ENCODE data around the gene COASY.
"Not testable (repeated sequence)": the region's sequence is repeated elsewhere in the genome, so short reads cannot be mapped to it uniquely, and the experiment has no call there.

The COASY gene

DNA sequence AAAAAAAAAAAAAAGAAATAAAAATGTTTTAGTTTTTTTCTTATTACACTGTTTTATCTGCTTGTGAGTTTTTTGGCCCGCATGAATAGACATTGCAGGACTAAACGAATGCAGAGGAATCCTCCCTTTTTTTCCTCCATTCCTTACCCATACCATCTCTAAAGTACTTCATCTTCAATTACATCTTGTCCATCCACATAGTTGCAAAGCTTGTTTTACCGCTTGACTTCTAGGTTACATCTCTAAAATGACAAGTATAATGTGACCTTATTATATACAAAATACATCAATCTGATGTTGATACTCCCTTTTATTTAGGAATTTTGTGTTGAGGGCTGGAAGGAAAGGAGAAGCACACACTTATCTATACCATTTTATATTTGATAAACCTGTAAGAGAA, 34.4 kb downstream of the COASY start:
- in situ Hi-C loops (cut with MboI; ENCODE audit: low pct_unique_long_range_greater_than_20kb, low sequenced_read_pairs): loop anchor here (25.0 kb wide), 1 partner anchor 341 kb away; no protein-coding TSS in a partner anchor
- DNase-seq: no peak

DNA sequence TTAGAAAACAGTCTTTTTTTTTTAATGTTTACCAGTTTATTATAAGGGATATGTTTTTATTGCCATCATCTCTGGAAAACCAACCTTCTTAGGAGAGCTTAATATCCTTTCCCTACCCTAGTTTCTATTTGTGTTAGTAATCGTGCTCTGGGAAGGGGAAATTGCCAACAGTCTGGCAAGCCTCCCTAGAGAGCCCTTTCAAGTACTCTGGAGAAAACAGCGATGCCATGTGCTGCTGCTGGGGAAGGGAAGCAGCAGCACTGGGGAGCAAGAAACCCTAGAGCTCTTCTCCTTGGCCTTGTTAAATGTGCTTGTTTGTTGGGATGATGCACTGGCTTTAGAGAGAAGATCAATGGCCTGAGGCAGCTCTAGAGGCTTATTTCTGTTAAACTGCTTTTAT, 37.0 kb downstream of the COASY start:
- DNase-seq: no peak
- in situ Hi-C loops (cut with MboI; ENCODE audit: low pct_unique_long_range_greater_than_20kb, low sequenced_read_pairs): loop anchor here (25.0 kb wide), 1 partner anchor 338 kb away; no protein-coding TSS in a partner anchor

- DNase-seq: no peak
- in situ Hi-C loops (cut with MboI; ENCODE audit: low pct_unique_long_range_greater_than_20kb, low sequenced_read_pairs): no loop called here
Measured at GRCh38 chr17:42603318-42603717, 41.4 kb downstream of the COASY start.

- DNase-seq: no peak
- in situ Hi-C loops (cut with MboI; ENCODE audit: low pct_unique_long_range_greater_than_20kb, low sequenced_read_pairs): no loop called here
Measured at GRCh38 chr17:42607769-42608168, 45.8 kb downstream of the COASY start.

DNA sequence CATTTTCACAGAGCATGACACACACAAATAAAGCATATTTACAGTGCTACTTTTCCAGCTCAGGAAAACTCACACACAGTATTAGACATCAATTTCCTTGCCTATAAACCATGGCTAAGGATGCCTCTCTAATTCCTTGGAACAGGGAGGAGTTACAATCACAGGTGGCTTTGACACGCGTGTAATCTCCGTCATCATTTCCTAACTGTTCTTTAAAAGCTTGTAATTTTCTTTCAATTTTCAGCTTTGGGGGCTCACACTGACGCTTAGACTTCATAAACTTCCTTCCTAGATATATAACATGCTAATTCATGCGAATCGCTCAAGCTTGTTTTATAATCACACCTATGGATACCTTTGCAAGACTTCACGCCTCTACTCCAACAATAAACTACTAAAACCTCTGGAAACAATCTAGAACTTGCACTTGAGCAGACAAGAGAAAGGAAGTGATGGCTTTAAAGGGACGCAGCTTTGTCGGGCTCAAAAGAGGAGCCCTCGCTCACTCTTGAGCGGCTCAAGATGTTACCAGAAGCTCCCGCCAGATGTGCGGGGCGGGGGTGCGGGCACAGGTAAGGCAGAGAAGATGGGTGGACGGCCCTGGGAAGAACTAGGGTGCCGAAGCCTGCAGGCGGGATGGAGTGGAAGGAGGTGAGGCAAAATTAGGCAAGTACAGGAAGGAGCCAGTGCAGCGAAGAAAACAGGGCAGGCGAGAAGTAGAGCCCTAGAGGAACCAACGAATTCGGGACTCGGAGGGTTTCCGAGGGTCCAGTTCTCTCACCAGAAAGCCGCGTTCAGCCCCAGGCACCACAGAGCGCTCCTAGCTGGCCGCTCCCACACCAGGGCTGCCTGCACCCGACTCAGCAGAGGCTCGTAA, 46.6 kb downstream of the COASY start:
- DNase-seq: no peak
- in situ Hi-C loops (cut with MboI; ENCODE audit: low pct_unique_long_range_greater_than_20kb, low sequenced_read_pairs): no loop called here

- in situ Hi-C loops (cut with MboI; ENCODE audit: low pct_unique_long_range_greater_than_20kb, low sequenced_read_pairs): no loop called here
Measured at GRCh38 chr17:42609182-42609813, 47.4 kb downstream of the COASY start, which contains the start of the genes RETREG3 and TUBG1. Gene RETREG3, minus strand, starts transcription at chr17:42609374. Its CDS starts 50 bp downstream, at chr17:42609324. Gene TUBG1, plus strand, starts transcription at chr17:42609683. Its CDS starts 55 bp downstream, at chr17:42609738.

GRCh38 chr17:42609814-42610801, 48.2 kb downstream of the COASY start:
- DNase-seq; in situ Hi-C loops (cut with MboI; ENCODE audit: low pct_unique_long_range_greater_than_20kb, low sequenced_read_pairs): not testable (repeated sequence)

More at GRCh38 chr17:42609182-42609813, 47.4 kb downstream of the COASY start, which contains the start of the genes RETREG3 and TUBG1:
- peak; percentile 99 for DNase-seq

- in situ Hi-C loops (cut with MboI; ENCODE audit: low pct_unique_long_range_greater_than_20kb, low sequenced_read_pairs): no loop called here
- no peak for DNase-seq
Measured at GRCh38 chr17:42612013-42612412, 50.1 kb downstream of the COASY start.

- no peak for DNase-seq
- in situ Hi-C loops (cut with MboI; ENCODE audit: low pct_unique_long_range_greater_than_20kb, low sequenced_read_pairs): no loop called here
Measured at GRCh38 chr17:42613699-42614295, 51.8 kb downstream of the COASY start.

All from KBM-7 (cell line).